HG03521 (cell line): ENCODE data around the gene PLEKHN1.

ENCODE experiments used
- ATAC-seq: cut with Tn5 transposase; IDR thresholded peaks from one replicate; pipeline ENCODE4 v1.9.1; 2021; ENCODE audit warnings: mild to moderate bottlenecking, moderate library complexity; ENCODE audit not compliant: unreplicated experiment

PLEKHN1 gene

GRCh38 chr1:966135-966703 lies at the start of gene PLEKHN1:
Gene PLEKHN1 (plus strand): TSS chr1:966482. CDS start chr1:966532, 50 bp downstream.
- ATAC-seq = no peak

- ATAC-seq = no peak
Observed at GRCh38 chr1:917076-917459, 49.2 kb upstream of the PLEKHN1 start.

GRCh38 chr1:917466-918091 lies 48.7 kb upstream of the PLEKHN1 start:
- ATAC-seq = no peak

GRCh38 chr1:918353-918752 lies 47.9 kb upstream of the PLEKHN1 start:
- no peak for ATAC-seq

GRCh38 chr1:918843-919242 lies 47.4 kb upstream of the PLEKHN1 start:
- no peak for ATAC-seq

- ATAC-seq = no peak
Observed at GRCh38 chr1:919271-919872, 46.9 kb upstream of the PLEKHN1 start.

- ATAC-seq = no peak
Observed at GRCh38 chr1:920010-920409, 46.3 kb upstream of the PLEKHN1 start.

GRCh38 chr1:920521-920920 lies 45.8 kb upstream of the PLEKHN1 start:
- no peak for ATAC-seq

GRCh38 chr1:921011-921837 lies 45.1 kb upstream of the PLEKHN1 start:
- ATAC-seq = no peak

GRCh38 chr1:923131-923990 lies 42.9 kb upstream of the PLEKHN1 start, which contains the start of gene SAMD11:
Gene SAMD11 (plus strand): TSS chr1:923923. CDS start chr1:924432, 509 bp downstream.
- no peak for ATAC-seq

GRCh38 chr1:923991-924655 lies 42.2 kb upstream of the PLEKHN1 start:
- ATAC-seq = no peak

GRCh38 chr1:924656-925560 lies 41.4 kb upstream of the PLEKHN1 start:
- ATAC-seq = no peak

- ATAC-seq = no peak
Observed at GRCh38 chr1:925561-926421, 40.5 kb upstream of the PLEKHN1 start.

- no peak for ATAC-seq
Observed at GRCh38 chr1:927234-927633, 39.0 kb upstream of the PLEKHN1 start.

GRCh38 chr1:927748-928147 lies 38.5 kb upstream of the PLEKHN1 start:
- ATAC-seq = no peak

GRCh38 chr1:928825-929661 lies 37.2 kb upstream of the PLEKHN1 start:
- no peak for ATAC-seq
